HL-60/S4 (cell line): ENCODE results near the gene ZMIZ1.

Source experiments
- in situ Hi-C: fragments of 300-500 bp; cut with MboI; formaldehyde crosslinking; loops from 2 replicates; pipeline ENCODE4 v1.14.3; 2022; ENCODE audit warnings: low sequenced_read_pairs

ZMIZ1 gene

DNA sequence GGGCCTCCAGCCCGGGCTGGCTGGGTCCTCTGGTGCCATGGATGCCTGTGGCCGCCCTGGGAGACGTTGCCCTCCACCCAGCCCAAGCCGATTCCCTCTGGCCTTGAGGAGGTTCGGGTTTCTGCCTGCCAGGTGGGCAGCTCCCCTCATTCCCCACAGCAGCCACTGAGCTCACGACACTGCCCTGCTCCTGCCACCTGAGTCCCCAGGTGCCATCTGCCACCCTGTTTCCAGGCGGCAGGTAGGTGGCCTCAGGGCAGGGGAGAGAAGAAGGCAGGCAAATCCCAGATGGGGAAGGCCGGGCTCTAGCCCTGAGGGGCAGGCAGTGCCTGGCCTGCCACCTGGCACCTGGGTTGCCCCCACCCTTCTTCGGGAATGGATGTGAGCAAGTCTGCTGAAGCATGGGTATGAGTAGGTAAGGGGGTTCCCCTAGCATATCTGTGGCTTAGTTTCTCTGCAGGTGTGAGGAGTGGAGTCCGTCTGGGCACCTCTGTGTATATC, 186.3 kb downstream of the ZMIZ1 start:
- in situ Hi-C loops = no loop called here

DNA sequence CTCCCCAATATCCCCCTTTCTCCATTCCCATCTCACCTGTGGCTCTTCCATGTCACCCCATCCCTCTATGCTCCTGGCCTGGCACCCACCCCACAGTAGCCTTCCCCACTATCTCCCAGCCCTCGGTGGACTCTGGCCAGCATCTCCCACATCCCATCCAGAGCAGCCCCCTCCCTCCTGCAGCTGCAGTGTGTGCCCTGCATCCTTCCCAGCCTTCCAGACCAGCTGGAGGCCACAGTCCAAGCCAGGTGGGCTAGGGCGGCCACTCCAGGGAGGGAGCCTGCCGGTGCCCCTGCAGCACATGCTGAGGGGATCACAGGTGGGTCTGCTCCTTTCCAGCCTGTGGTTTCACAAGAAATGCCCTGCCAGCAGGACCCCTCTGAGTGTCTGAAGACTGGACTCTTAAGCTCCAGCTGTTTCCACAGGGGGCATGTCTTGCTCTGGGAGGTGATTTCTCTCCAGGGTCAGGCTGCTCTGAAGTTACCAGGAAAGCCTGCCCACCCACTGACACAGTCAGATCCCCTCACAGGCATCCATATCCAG, 187.6 kb downstream of the ZMIZ1 start:
- in situ Hi-C loops = no loop called here

DNA sequence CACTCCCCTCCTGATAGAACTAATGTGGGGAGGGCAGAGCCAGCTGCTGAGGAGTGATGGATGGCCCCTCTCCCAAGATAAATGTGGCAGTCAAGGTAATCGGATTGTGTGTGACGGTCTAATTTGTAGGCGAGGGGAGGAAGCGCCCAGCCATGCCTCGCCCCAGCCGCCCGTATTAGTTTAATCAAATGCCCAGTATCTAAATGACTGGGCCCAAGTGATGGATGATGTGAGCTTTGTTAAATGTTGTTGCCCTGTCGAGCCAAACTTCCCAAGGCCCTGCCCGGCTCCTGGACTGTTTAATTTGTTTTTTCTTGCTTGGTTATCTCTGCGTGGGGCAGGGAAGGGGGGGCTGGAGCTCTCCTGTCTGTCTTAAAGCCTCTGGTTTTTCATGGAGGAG, 190.1 kb downstream of the ZMIZ1 start:
- in situ Hi-C loops = no loop called here

DNA sequence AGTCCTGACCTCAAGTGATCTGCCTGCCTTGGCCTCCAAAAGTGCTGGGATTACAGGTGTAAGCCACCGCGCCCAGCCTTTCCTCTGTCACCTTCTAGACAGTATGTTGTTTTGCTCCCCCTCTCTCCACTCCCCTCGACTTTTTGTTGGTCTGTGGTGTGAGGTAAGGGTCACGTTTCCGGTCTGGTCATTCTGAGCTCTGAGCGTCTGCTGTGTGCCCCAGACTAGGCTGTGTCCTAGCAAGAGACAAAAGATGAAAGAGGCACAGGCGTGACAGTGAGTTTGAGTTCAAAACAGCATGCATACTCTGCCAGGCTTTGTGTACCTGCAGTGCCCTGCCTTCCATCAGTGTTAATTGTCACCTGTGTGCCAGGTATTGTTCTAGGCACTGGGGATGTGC, 191.1 kb downstream of the ZMIZ1 start:
- in situ Hi-C loops = no loop called here

DNA sequence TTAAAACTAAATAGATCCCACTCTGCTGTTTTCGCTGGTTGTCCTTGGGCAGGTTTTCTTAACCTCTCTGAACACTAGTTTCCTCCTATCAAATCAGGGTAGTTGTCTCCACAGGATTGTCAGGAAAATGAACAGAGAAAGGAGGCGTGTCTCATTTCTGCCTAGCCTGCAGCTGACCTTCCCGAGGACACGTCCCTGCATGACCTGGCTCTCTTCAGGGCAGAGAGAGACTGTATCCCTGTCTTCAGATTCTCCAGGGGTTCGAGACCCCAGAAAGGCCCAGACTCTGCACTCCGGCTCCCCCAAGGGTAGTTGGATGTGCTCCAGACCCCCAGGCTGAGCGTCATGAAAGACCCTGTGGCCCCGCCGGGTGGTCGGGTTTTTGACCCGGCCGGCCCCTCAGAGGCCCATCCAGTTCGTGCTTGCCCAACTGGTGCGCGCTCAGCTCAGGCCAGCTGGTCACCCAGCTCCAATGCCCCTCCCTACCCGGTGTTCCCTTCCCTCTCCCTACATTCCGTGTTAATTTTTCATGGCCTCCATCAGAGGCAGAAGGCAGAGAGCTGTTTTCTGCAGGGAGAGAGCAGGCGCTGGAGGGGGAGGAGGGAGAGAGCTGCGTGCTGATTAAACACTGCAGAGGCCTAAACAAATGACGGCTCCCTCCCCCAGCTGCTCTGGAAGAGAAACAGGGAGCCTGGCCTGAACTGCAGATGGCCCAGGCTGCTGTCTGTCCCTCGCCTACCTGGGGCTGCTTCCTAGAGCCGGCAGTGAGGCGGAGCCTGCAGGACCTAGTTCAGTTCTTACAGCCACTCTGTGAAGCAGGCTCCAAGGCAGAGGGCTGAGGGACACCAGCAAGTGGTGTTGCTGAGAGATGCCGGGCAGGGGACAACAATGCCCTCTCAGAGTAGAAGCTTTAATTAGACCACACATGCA, 192.3 kb downstream of the ZMIZ1 start:
- in situ Hi-C loops = no loop called here

DNA sequence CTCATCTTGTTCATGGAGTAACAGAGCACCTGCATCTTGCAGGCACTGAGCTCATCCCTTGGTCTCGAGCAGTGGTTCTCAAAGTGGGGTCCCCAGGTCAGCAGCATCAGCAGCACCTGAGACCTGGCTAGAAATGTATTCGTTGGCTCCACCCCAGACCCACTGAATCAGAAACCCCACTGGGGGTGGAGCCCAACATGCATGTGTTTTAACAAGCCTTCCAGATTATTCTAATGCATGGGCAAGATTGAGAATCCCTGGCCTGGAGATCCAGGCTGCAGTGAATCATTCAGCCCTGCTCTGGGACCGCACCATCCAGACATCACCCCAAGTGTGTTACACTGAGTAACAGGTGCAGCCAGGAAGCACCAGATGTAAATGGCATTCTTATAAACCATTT, 193.4 kb downstream of the ZMIZ1 start:
- in situ Hi-C loops = no loop called here

DNA sequence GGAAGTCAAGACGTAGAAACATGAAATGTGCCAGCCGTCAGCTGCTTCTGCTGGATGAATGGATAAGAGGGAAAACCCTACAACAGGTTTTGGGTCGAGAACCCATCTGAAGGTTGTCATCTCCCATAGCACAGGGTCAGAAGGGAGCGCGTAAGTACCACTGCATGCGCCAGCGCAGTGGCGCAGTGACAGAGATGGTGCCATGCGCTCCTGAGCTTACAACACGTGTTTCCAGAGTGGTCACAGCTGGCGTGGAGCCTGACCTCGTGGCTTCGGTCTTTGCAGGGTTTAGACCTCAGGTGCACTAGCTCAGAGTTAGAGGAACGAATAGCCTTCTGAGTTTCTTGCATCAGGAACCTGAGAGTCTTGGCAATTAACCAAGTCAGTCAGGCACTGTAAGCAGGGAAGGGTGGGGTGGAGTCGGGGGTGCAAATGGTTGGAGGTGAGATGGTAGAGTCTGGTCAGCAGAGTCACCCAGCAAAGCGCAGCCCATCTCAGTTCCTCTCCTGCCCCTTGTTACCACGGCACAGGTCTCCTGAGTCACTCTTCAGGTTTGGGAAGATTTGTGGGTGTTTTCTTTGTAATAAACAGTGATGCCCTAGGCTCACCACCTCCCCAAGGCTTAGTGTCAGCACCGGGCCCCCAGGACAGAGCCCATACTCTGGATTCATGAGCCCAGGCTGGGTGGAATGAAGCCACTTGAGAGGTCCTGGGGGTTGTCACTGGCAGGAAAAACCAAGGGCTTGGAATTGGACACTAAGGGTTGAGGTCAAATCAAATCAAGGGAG, 194.4 kb downstream of the ZMIZ1 start:
- in situ Hi-C loops = no loop called here

GRCh38 chr10:79263939-79264338, 195.2 kb downstream of the ZMIZ1 start:
- in situ Hi-C loops = no loop called here

DNA sequence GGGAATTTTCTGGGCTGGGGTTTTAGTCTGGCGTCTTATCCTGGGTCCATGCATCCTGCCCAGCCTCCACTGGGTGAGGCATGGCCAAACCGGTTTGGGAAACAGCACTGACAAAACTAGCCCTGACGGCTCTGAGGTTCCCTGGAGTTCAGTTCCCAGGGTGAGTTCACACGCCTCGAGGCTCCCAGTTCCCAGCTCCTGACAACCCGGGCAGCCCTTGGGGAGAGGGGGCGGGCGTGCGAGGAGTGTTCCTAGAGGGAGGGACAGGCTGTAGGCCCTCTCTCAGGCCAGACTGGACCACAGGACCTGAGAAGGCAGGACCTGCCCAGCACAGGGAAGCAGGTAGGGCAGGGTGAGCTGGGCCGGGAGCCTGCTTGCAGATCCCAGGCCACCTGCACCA, 196.2 kb downstream of the ZMIZ1 start:
- in situ Hi-C loops = no loop called here

- in situ Hi-C loops = no loop called here
Observed at GRCh38 chr10:79266084-79266483, 197.3 kb downstream of the ZMIZ1 start.

DNA sequence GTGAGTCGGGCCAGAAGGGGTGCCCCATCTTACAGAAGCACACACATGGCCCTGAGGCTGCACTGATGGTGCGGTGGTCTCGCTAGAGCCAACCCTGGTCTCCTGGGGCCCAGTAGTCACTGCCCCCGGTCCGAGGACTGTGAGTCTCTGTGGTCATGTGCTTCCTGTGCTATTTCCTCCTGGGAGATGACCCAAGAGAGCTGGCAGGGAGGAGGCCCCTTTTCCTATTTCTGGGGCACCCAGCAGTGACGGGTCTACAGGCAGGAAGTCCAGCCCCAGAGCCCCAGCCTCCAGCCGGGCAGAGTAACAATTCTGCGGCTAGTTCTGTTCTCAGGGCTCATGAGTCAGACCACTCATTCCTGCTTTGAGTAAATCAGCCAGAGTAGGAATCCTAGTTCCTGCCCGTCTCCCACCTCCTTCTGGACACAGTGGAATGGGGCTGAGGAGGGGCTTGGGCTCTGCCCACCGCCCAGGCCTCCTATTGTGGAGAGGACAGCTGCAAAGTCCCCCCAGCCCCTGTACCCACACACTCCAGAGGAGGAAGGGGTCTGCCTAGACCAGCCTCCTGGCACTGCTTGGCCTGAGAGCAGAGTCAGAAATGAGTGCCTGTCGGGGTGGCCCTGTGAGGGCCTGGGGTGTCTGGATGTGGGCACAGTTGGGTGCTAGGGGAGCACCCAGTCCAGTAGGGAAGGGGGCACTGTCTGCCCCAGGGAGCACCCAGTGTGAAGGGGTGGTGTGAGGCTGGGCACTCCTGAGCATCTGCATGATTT, 198.0 kb downstream of the ZMIZ1 start:
- in situ Hi-C loops = no loop called here

DNA sequence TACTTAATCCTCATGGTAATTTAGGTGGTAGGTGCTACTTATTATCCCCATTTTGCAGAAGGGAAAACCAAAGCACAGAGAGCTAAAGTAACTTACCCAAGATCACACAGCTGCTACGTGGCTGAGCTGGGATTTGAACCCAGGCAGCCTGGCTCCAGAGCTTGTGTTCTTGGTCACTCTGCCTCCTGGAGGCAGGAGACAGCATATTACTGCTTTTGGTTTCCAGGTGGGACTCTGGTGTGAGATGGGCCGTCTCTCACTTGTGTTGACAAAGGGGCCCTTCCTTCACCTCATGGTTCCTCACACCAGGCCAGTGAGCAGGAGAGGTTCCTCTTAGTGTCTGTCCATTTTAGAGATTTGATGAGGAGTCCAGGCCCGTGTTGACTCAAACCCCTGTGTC, 198.7 kb downstream of the ZMIZ1 start:
- in situ Hi-C loops = no loop called here

DNA sequence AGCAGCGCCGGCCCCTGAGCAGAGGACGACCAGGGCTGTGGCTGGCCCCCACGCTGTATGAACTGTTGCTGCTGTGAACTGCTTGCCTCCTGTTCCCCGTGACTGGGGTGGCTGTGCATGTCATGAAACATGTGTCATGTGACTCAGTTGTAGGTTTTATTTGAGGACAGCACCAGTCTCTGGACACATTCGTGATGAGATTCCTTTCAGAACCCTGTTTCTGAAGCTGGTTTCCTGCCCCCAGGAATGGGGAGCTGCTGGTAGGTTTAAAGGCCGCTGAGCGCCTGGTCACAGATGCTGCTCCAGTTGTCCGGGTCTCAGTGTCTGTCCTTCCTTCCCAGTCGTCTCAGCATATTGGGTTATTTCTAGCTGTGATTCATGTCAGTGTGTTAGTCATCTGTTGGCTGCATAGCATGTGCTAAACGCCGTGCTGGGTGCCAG, 199.4 kb downstream of the ZMIZ1 start:
- in situ Hi-C loops = no loop called here

GRCh38 chr10:79268742-79269141, 200.0 kb downstream of the ZMIZ1 start:
- in situ Hi-C loops = no loop called here

- in situ Hi-C loops = no loop called here
Observed at GRCh38 chr10:79269443-79269842, 200.7 kb downstream of the ZMIZ1 start.

DNA sequence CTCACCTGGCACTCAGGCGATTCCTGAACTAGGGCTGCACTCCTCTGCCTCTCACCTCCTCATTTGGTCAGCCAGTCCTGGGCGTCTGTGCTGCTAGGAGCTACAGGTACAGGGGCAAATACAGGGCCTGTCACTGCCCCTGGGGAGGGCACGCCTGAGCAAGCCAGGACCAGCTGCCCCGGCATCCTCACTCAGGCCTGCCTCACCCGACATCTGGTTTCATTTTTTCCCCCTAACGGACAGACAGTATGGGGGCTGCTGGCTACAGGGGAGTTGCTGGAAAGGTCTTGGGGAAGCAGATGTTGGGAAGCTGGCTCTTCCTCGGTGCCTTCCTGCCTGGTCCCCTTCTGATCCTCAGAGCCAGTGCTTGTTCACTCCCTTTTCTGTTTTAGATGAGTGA, 201.2 kb downstream of the ZMIZ1 start:
- in situ Hi-C loops = no loop called here

DNA sequence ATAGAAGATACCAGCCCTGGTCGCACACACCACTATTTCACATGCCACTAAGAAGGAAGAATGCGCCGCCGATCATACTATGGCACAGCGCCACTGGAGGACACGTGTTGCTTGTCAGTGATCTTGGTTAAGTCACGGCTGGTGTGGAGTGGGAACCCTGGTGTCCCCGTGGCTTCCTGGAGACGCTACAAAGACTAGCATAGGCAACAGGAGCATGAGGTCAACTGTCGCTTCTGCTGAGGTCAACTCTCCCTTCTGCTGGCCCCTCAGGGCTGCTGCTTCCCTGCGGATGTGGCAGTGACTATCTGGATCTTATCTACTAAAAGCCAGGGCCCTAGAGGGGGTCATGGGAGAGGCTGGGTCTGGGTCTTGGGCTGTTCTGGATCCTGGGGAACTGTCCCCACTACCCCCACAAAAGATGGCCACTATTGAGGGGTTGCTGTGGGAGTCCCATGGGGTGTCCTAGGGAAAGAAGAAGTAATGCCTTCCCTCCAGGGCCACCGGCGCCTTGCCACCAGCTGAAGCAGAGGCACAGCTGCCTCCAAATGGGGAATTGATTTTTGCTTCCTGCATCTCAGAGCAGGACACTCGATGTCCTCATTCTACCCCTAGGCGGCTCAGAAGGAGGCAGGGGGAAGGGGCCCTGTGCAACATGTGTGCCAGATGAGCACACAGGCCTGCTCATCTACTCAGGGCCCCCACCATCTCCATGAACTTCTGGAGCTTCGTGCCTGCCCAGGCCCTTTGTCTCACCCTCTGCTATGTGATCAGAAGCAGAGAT, 201.9 kb downstream of the ZMIZ1 start:
- in situ Hi-C loops = no loop called here

- in situ Hi-C loops = no loop called here
Observed at GRCh38 chr10:79272353-79272752, 203.6 kb downstream of the ZMIZ1 start.

DNA sequence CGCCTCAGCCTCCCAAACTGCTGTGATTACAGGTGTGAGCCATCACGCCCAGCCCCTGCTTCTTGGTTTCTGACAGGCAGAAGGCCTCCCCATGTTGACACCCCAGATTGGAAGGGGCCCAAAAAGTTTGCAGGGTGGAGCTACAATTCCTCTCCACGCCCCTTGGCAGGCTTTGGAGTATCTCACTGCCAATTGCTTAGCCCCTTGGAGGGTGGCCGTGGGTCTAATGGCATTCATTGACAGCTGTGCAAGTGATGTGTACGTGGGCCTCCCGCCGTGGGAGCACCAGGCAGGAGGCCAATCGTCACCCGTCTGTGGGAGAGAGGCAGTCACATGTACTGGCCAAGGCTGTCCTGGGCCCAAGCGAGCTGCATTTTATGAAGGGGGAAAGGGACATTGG, 204.8 kb downstream of the ZMIZ1 start:
- in situ Hi-C loops = no loop called here
